ENCODE results near the gene MDFIC2. TPM values are rescaled to one million over a fixed set of nuclear protein-coding genes. Genes with fewer than 3 reads are reported as not detected.

MDFIC2 gene
- total RNA-seq, 1 donor from 2014 or later, result not detected

GRCh38 chr3:70149714-70150400 lies 162.6 kb downstream of the MDFIC2 start:
- Histone ChIP-seq H3K9me3 (no peaks in the 10 kb centered on the region), H3K27ac (no peak overlapping the region), H3K4me3 (no peak overlapping the region), H3K27me3 (no peaks in the 10 kb centered on the region), H3K4me1 (no peaks in the 10 kb centered on the region), H3K36me3 (no peaks in the 10 kb centered on the region)
- intact Hi-C loops (cut with DNase I), result no loop called here
- DNase-seq (ENCODE audit: extremely low spot score in 2 of 2), result no peak
- TF ChIP-seq POLR2AphosphoS5 (IDR thresholded peaks at IDR 0.05; ENCODE audit: insufficient read depth in 1 of 2, low read depth in 1 of 2) (no peak), POLR2A (IDR thresholded peaks at IDR 0.05) (no peak)

Measured in vagina (tissue), 2 donors.